HEK293T (cell line): ENCODE results near the gene EFHD2.
A peak's percentile ranks its signal among the peaks of the same experiment; 100 is the strongest.
"Not testable (repeated sequence)": the region's sequence is repeated elsewhere in the genome, so short reads cannot be mapped to it uniquely, and the experiment has no call there.

ENCODE experiments used
- CTCF ChIA-PET: fragments of 350-600 bp; formaldehyde crosslinking; extraction: SDS; loops from one replicate; lab custom pipeline; 2021; ENCODE audit warnings: antibody characterized with exemption, inconsistent platforms; lab: Yijun Ruan, JAX
- POLR2A ChIA-PET: fragments of 350-600 bp; formaldehyde crosslinking; extraction: SDS; loops from one replicate; lab custom pipeline; 2020; ENCODE audit warnings: antibody characterized with exemption, inconsistent platforms; lab: Yijun Ruan, JAX
- DNase-seq: peaks from one replicate; pipeline ENCODE4 v3.0.0; 2012; ENCODE audit warnings: mixed read lengths; ENCODE audit errors: extremely low spot score
- ARNT ChIP-seq: fragments of 450-650 bp; IDR thresholded peaks from 2 replicates; pipeline ENCODE4 v1.6.1; 2017; ENCODE audit warnings: mild to moderate bottlenecking
- BHLHE40 ChIP-seq: fragments of 450-650 bp; IDR thresholded peaks from 2 replicates; pipeline ENCODE4 v1.6.1; 2016; ENCODE audit warnings: mild to moderate bottlenecking, moderate library complexity, borderline replicate concordance
- CTBP1 ChIP-seq: fragments of 450-650 bp; IDR thresholded peaks from 2 replicates; pipeline ENCODE4 v1.6.1; 2016; ENCODE audit warnings: borderline replicate concordance
- ELF4 ChIP-seq: fragments of 450-650 bp; IDR thresholded peaks from 2 replicates; pipeline ENCODE4 v1.6.1; 2017; ENCODE audit warnings: antibody characterized with exemption
- FOXA1 ChIP-seq: fragments of 450-650 bp; IDR thresholded peaks from 2 replicates; pipeline ENCODE4 v1.6.1; 2016; ENCODE audit warnings: mild to moderate bottlenecking
- FOXK2 ChIP-seq: fragments of 450-650 bp; IDR thresholded peaks from 2 replicates; pipeline ENCODE4 v1.6.1; 2016; ENCODE audit warnings: mild to moderate bottlenecking
- FOXM1 ChIP-seq: fragments of 450-650 bp; IDR thresholded peaks from 2 replicates; pipeline ENCODE4 v1.6.1; 2017; ENCODE audit warnings: mild to moderate bottlenecking, borderline replicate concordance
- HDGF ChIP-seq: fragments of 450-650 bp; IDR thresholded peaks from 2 replicates; pipeline ENCODE4 v1.6.1; 2017; ENCODE audit warnings: antibody characterized with exemption, borderline replicate concordance
- L3MBTL2 ChIP-seq: fragments of 450-650 bp; conservative IDR thresholded peaks from 2 replicates; pipeline ENCODE4 v1.6.1; 2016; ENCODE audit warnings: mild to moderate bottlenecking
- LEF1 ChIP-seq: fragments of 450-650 bp; IDR thresholded peaks from 2 replicates; pipeline ENCODE4 v1.6.1; 2017; ENCODE audit warnings: mild to moderate bottlenecking, borderline replicate concordance
- NFRKB ChIP-seq: fragments of 450-650 bp; IDR thresholded peaks from 2 replicates; pipeline ENCODE4 v1.6.1; 2016; ENCODE audit warnings: mild to moderate bottlenecking, moderate library complexity
- SP1 ChIP-seq: fragments of 450-650 bp; IDR thresholded peaks from 2 replicates; pipeline ENCODE4 v1.6.1; 2017
- SUZ12 ChIP-seq: fragments of 450-650 bp; IDR thresholded peaks from 2 replicates; pipeline ENCODE4 v1.6.1; 2016; ENCODE audit warnings: mild to moderate bottlenecking
- TARDBP ChIP-seq: fragments of 450-650 bp; IDR thresholded peaks from 2 replicates; pipeline ENCODE4 v1.6.1; 2016
- ZNF384 ChIP-seq: fragments of 450-650 bp; IDR thresholded peaks from 2 replicates; pipeline ENCODE4 v1.6.1; 2016
- TF ChIP-seq, protein P1 (sequence below): fragments of 450-650 bp; IDR thresholded peaks from 2 replicates; pipeline ENCODE4 v1.6.1; 2016

The EFHD2 gene

DNA sequence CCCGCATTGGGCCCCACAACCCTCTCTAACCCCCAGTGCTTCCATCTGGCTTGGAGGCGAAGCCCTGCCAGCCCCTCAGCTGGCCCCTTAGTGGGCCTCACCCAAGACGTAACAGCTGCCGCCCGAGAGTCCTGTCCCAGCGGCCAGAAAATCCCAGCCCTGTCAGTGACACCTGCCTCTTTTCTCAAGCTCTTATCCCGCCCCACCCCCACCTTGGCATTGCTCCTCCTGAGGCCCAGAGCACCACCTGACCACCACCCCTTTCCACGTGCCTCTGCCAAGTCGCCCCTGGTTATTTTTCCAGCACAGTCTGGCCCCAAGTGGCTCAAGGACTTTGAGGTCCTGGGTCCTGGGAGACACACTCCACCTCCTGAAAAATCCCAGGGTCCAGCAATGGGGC, 22.6 kb downstream of the EFHD2 start:
- TF ChIP-seq SP1 (no peak), FOXA1 (no peak)
- DNase-seq, result no peak
- POLR2A ChIA-PET, result interaction anchor here (0.5 to 1.4 kb wide), 2 partner anchors 91 to 272 kb away, joined by 3 read pairs; no protein-coding TSS in a partner anchor
- CTCF ChIA-PET, result interaction anchor here (0.6 to 2.6 kb wide), 3 partner anchors 26 to 109 kb away, joined by 3 to 23 read pairs (median 3); no protein-coding TSS in a partner anchor

DNA sequence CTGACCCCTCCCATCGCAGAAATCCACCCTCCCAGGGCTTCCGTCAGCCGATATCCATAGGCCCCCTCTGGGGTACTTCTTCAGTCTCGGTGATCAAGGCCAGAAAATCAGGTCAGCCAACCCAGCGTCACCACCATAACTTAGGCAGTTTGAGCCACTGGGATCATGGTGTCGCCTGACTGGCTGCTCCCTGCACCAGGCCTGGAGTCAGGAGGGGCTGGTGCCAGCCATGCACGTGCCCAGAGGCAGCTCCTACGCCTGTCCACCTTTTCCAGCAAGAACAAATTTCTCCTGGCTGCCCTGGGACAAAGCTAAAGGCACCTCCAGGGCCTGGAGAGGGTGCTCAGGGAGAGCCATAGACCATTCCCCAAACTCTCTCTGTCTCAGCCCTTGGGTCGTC, 23.8 kb downstream of the EFHD2 start:
- CTCF ChIA-PET, result no interaction called here
- no peak for DNase-seq
- POLR2A ChIA-PET, result interaction anchor here (0.5 kb wide), 1 partner anchor 247 kb away, joined by 3 read pairs; no protein-coding TSS in a partner anchor
- TF ChIP-seq LEF1, result no peak
- TF ChIP-seq L3MBTL2, result no peak
- TF ChIP-seq SP1, result no peak
- TF ChIP-seq FOXA1, result no peak
- no peak for TF ChIP-seq BHLHE40
- TF ChIP-seq ARNT, result no peak
- no peak for TF ChIP-seq TARDBP
- TF ChIP-seq, protein P1, sequence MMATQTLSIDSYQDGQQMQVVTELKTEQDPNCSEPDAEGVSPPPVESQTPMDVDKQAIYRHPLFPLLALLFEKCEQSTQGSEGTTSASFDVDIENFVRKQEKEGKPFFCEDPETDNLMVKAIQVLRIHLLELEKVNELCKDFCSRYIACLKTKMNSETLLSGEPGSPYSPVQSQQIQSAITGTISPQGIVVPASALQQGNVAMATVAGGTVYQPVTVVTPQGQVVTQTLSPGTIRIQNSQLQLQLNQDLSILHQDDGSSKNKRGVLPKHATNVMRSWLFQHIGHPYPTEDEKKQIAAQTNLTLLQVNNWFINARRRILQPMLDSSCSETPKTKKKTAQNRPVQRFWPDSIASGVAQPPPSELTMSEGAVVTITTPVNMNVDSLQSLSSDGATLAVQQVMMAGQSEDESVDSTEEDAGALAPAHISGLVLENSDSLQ, result no peak
- TF ChIP-seq ZNF384, result no peak
- TF ChIP-seq ELF4, result no peak
- TF ChIP-seq FOXM1, result no peak
- no peak for TF ChIP-seq NFRKB
- no peak for TF ChIP-seq SUZ12
- TF ChIP-seq CTBP1, result no peak
- no peak for TF ChIP-seq FOXK2
- no peak for TF ChIP-seq HDGF

DNA sequence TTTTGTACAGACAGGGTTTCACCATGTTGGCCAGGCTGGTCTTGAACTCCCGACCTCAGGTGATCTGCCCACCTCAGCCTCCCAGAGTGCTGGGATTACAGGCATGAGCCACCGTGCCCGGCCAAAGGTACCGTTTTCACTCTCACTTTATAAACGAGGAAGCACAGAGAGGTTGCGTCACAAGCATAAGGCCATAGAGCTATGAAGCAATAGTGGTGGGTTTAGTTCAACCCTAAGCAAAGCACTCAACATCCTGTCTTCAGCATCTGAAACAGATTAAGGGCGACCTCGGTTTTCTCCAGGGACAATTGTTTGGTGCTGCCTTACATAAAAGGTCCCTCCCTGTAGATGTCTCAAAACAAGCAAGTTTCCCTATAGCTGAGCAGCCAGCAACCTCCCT, 25.1 kb downstream of the EFHD2 start:
- POLR2A ChIA-PET, DNase-seq, CTCF ChIA-PET: not testable (repeated sequence)

DNA sequence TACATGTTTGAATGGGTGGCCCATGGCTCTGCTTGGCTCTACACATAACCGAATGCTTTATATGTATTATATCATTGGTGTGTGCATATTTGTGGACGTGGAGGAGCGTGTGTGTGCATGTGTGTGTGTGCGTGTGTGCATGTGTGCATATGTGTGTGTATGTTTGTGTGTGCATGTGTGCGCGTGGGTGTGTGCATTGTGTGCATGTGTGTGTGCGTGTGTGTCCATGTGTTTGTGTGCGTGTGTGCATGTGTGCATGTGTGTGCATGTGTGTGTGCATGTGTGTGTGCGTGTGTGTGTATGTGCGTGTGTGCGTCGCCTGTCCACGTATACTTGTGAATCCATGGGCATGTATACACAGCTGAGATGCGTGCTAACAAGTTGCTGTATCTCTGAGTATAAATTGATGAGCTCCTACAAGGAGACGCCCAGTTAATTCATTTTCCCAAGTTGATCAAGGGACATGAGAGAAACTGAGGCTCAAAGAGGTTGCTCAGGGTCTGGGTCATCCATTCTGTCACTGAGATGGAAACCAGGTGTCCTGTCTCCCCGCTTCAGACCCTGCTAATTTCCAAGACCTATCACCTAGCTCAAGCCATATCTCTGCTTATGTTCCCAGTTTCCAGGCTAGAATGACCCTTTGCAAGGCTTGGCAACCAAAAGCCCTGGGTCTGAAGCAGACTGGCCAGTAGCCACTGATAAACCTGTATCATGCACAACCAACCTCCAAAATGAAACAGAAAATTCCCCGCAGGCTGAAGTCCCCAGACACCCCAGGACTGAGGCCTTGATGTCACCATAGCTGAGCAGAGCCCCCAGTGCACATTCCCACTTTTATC, 25.8 kb downstream of the EFHD2 start:
- DNase-seq, result no peak
- CTCF ChIA-PET, result no interaction called here
- TF ChIP-seq HDGF, result no peak
- TF ChIP-seq TARDBP, result peak; percentile 82
- no peak for TF ChIP-seq BHLHE40
- POLR2A ChIA-PET, result no interaction called here

DNA sequence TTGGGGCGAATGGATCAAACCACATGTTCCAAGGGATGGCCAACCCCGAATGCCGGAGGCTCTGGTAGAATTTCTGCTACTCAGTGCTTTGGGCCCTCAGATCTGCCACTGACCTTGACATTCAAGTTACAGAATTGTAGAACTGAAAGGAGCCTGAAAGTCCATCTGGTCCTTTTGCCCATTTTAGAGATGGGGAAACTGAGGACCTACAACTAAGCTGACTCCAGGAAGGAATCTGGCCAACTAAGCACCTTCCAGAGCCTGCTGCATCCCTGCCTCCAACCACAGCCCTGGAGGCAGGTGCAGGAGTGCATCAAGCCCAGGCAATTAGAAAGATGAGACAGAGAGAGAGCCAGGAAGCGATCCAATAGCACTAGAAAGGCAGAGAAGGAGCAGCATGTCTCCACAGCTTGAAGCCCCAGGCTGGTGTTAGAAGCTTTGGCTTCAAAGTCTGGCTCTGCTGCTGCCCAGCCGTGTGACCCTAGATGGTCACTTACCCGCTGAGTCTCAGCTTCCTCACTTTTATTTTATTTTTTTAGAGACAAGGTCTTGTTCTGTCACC, 27.3 kb downstream of the EFHD2 start:
- ChIA-PET POLR2A (no interaction called here), CTCF (no interaction called here)
- TF ChIP-seq ELF4 (no peak), FOXK2 (no peak), ARNT (no peak), LEF1 (no peak), HDGF (no peak), BHLHE40 (no peak), NFRKB (no peak)
- no peak for DNase-seq

DNA sequence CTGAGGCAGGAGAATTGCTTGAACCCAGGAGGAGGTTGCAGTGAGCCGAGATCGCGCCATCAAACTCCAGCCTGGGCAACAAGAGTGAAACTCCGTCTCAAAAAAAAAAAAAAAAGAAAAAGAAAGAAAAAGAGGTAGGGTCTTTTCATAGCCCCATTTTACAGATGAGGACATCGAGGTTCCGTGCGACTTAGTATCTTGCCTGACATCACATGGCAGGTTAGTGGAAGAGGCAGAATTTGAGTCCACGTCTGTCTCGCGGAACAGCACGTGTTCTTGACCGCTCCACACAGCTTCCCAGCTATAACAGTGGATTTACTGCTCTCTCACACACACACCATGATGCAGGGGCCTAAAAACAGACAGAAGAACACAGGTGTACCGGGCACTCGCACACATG, 29.6 kb downstream of the EFHD2 start:
- TF ChIP-seq CTBP1 (no peak), ELF4 (no peak), SUZ12 (no peak)
- POLR2A ChIA-PET, result no interaction called here
- no peak for DNase-seq
- CTCF ChIA-PET, result no interaction called here

DNA sequence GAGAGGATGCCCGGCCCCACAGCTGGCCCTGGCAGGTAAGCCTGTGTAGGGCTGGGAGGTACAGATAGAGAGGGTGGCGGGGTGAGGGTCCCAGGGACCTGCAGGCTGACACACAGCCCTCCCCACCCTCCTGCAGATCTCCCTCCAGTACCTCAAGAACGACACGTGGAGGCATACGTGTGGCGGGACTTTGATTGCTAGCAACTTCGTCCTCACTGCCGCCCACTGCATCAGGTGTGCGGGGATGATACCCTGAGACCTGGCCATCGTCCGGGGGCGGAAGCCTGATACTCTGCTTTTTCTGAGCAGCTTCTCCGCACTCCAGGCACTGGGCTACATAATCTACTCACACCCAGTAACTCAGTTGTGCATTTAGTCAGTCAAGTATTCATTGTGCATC, 30.7 kb downstream of the EFHD2 start:
- no peak for TF ChIP-seq ELF4
- no peak for TF ChIP-seq FOXA1
- no peak for TF ChIP-seq L3MBTL2
- TF ChIP-seq SP1, result no peak
- no peak for TF ChIP-seq BHLHE40
- TF ChIP-seq FOXM1, result no peak
- no peak for TF ChIP-seq NFRKB
- no peak for TF ChIP-seq TARDBP
- TF ChIP-seq LEF1, result no peak
- TF ChIP-seq, protein P1, result no peak
- TF ChIP-seq SUZ12, result no peak
- no peak for TF ChIP-seq FOXK2
- POLR2A ChIA-PET, result no interaction called here
- DNase-seq, result no peak
- CTCF ChIA-PET, result interaction anchor here (0.7 to 0.8 kb wide), 2 partner anchors 9 to 117 kb away, joined by 3 to 4 read pairs; no protein-coding TSS in a partner anchor
